Left colon (tissue), 2 donors: Measurements from ENCODE around the gene GPR18. TPM values are rescaled to one million over a fixed set of nuclear protein-coding genes. Genes with fewer than 3 reads are reported as not detected.

Source experiments
- ATAC-seq: fragments of 200-7000 bp; cut with Tn5 transposase; one replicate; pipeline ENCODE4 v1.9.1; 2020; ENCODE audit warnings: mild to moderate bottlenecking, moderate library complexity
- DNase-seq, 2 donors: peaks; one replicate each; pipeline ENCODE4 v3.0.0-alpha.2; 2020
- intact Hi-C, 2 donors: fragments of 100-400 bp; cut with DNase I in 1 of 2; cut with micrococcal nuclease in 1 of 2; formaldehyde crosslinking; loops; one replicate each; pipeline versions ENCODE4 v1.11.2 to v1.14.0; 2022; cut with DNase I, micrococcal nuclease
- total RNA-seq, 2 donors: library from RNA; stranded (reverse); fragmentation: NEBNext Ultra II Directional; extraction: Animal tissue kit (Norgen Biotek cat#: 25700); gene quantifications; one replicate each; pipeline ENCODE4 v1.2.1, GENCODE V29; 2021
- donor health status: DM: no; HTN: no; CAD: no.
- donor health status: DM: yes; HTN: yes; CAD: no.

GPR18 gene
- total RNA-seq, 2 donors from 2014 or later = 0.59 TPM; not detected in 1

DNA sequence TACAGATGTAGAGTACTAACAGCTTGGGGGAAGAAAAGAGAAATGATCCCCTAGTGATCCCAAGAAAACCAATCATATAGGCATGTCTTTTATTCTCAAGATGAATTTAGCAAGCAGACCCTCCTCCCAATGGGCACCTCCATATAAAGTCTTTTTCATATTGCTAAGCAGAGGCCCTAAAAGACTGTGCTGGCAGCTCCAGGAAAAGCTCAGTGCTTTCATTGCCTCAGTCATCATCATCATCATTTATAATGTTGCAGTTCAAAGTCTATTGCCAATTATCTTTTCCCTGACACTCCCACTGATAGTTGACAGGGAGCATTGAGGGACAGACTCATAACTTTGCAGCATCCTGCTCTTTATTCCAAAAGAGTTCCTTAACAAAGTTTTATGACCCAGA is 36.0 kb upstream of the GPR18 start:
- peak; percentile 97 for ATAC-seq
- intact Hi-C loops = no loop called here
- no peak for DNase-seq

DNA sequence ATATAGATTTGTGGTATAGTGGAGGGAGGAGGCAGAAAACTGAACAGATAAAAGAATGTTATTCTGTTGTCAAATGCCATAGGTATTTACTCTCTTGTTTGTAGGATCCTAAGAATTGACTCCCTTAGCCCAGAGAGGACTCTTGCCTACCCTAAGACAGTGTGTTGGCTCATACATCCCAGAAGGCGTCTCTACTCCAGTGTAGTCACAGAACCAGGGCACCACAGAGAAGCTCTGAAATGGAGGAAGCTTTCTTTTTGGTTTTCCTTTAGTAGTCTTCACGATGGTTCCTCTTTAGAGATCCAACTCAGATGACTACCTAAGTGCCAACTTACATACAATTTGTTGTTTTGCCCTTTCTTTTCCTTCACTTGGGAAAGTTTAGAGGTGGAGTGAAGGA is 35.0 kb upstream of the GPR18 start:
- DNase-seq (no peak), ATAC-seq (no peak)
- intact Hi-C loops = no loop called here

DNA sequence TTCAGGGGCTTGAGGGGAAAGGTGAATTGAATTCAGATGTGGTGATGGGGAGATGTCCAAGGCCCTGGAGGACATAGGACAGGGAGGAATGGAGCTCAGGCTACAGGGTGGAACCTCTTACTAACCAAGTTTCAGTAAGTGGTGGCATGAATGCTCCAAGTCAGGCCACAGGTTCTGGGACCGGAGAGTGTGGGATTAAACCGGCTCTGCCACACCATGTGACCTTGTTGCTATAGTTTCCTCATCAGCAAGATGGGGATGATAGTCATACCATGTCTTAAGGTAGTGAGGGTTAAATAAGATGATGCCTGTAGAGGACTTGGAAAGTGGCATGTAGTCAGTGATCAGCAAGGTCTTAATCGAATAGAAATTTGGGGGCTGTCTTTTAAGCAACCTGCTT is 32.7 kb upstream of the GPR18 start:
- intact Hi-C loops = no loop called here
- DNase-seq (no peak), ATAC-seq (no peak)

DNA sequence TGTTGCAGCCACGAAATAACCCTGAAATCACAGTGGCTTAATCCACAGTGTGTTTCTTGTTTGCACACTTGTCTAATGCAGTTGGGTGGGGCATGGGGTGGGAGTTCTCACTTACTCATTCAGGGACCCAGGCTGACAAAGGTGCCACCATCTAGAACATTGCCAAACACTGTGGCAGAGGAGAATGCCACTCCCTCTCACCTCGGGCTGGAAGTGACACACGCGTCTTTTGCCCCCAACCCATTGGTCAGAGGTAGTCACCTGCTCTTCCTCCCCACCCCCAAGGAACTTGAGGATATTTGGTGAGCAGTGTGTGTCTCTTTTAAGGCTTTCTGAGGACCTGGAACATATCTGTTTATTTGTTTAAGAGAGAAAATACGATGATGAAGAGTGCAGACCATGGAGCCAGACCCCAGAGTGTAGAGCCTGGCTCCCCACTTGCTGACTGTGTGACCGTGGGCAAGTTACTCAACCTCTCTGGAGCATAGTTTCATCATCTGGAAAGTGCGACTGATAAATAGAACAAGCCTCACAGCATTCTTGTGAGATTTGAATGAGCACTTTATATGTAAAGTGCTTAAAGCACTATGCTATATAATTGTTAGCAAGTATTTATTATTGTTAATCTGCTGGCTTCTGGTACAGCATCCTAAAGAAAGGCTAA is 31.6 kb upstream of the GPR18 start:
- ATAC-seq = no peak
- no peak for DNase-seq
- intact Hi-C loops = no loop called here

DNA sequence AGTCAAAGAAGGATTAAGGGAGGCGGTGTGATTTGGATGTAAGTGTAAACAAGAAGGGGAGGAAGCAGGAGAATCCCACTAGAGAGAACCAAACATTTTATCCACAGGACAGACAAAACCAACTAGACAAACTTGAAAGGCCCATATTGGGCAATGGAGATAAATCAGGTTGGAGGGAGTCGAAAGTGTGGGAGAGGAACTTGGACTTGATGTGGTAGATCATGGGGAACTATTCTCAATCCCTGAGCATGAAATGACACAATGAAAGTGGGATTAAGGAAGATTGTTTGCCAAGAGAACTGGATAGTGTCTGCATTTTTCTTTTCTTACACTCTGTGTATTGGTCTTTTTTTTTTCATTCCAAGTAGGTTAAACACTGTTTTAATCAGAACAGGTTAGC is 31.1 kb upstream of the GPR18 start:
- ATAC-seq = no peak
- intact Hi-C loops = no loop called here
- DNase-seq = no peak

DNA sequence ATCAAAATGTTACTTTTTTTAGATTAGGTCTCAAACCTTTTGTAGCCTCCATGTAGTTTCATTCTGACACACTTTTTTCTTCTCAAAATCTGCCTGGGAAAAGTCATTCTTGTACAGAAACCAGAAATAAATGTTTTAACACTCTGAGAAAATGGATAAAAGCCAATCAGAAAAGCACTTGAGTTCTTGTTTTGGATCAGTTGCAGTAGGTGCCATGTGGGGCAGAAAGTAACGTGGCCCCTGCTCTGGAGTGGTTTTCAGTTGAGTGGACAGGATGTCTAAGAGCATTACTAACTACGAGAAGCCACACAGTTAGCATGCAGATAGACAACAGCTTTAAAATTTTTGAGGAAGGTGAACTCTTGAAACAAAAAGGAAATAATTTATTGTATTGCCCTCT is 29.9 kb upstream of the GPR18 start:
- intact Hi-C loops = no loop called here
- DNase-seq (no peak), ATAC-seq (no peak)

DNA sequence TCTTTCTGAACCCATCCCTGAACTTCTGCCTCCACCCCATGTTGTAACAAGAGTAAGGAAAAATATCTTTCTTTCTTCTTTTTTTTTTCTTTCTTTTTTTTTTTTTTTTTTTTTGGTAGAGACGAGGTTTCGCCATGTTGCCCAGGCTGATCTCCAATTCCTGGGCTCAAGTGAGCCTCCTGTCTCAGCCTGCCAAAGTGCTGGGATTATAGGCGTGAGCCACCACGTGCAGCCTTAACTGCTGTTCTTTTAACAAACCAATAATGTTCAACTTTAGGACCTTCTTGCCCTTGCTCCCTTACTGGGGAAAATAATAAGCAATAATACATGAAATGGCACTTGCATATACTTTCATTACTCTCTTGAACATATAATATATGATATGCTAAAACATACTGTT is 29.4 kb upstream of the GPR18 start:
- no peak for DNase-seq
- ATAC-seq = no peak
- intact Hi-C loops = no loop called here

DNA sequence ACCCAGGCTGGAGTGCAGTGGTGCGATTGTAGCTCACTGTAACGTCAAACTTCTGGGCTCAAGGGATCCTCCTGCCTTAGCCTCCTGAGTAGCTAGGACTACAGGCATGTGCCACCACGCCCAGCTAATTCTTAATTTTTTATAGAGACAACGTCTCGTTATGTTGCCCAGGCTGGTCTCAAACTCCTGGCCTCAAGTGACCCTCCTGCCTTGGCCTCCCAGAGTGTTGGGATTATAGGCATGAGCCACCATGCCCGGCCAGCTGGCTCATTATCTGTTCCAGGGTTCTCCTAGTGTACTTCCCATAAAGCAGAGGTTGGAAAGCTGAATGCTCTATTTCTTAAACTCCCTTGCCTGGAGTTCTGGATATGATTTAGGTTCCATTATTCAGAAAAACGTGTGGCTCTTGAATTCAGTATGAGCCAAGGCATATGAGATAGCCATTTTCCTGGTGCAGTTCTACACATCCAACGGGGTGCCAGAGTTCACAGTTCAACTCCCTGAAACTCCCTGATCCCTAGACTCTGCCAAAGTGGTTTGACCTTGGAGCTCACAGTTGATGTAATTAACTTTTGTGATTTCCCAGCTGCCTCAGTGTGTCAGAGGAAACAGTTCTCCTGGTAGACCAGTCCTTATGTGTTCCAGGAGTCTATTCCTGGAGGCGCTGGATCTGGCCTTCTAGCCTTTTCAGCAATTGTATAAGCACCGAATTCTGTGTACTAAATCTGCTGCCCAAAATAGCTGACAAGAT is 27.4 kb upstream of the GPR18 start:
- ATAC-seq (peak; percentile 84), DNase-seq (no peak)
- intact Hi-C loops = no loop called here

DNA sequence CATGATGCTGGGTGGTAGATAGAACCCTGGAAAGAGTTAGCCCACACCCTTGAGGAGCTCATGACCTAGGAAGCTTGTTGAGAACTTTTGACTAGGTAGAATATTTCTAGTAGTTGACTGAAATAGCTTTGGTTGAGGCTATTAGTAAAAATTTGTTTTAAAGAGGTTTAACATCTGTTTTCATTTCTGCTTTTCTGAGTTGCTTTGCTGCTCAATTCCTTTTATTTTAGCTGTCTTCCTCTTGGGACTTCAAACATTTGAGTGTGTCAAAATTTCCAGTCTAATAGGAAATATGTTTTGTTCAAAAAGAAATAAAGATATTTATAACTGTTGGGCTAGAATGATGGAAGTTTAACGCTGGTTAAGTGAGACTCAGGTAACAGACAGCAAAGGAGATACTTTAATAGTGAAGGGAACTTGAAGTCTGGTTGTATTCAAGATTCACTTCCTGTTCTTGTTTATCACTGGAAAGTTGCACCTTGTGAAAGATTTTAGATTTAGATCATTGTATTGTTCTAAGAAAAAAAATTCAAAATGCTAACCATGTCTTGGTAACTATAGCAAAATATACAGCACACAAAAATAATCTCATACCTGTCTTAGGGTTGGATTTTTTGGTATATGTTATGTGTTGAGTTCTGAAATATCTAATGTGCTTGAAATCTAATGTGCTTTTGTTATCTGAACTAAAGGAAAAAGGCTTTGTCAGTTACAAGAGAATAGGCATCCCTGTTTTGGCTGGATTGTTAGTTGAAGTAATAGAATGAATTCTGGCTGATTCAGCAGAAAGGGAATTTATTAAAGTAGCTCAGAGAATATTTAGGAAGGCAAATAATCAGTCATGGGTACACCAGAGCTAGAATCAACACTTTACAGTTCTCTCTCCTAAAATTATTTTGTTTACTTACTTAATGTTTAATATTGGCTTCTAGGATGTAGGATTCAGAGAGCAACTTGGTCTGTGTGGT is 24.4 kb upstream of the GPR18 start:
- intact Hi-C loops = no loop called here
- DNase-seq = no peak
- ATAC-seq = no peak

DNA sequence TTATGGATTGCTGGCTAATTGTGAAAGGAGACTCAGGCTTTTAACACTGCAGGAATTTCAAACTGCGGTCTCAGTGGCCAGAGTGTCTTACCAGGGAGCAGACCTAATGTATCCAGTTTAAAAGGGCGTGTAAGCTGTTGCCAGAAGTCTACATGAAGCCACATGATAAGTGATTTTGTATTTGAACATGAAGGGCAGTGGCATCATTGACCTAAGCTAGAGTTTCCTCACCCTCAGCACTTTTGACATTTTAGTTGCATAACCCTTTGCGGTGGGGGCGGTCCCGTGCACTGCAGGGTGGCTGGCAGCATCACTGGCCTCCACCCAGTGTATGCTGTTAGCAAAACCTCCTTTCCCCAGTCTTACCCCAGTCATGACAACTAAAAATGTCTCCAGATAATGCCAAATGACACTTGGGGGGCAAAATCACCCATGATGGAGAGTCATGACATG is 23.7 kb upstream of the GPR18 start:
- DNase-seq = peak; percentile 49 to 54
- intact Hi-C loops = no loop called here
- no peak for ATAC-seq

DNA sequence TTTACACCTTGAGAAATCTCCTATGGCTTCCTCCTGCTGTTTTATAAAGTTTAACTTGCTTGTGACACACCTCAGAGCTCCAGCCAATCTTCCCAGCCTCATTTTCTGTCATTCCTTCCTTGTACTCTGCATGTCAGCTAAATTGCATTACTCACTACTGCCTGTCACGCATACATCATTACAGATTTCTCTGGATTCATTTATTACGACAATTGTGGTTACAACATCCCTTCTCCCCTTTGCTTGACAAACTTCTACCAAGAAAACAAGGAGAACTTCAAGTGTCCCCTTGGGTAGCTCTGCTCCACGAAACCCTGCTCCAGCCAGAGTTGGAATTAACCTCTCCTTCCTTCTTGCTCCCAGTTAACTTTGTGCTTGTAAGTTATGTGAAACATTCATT is 22.0 kb upstream of the GPR18 start:
- intact Hi-C loops = no loop called here
- no peak for DNase-seq
- ATAC-seq = peak; percentile 94

DNA sequence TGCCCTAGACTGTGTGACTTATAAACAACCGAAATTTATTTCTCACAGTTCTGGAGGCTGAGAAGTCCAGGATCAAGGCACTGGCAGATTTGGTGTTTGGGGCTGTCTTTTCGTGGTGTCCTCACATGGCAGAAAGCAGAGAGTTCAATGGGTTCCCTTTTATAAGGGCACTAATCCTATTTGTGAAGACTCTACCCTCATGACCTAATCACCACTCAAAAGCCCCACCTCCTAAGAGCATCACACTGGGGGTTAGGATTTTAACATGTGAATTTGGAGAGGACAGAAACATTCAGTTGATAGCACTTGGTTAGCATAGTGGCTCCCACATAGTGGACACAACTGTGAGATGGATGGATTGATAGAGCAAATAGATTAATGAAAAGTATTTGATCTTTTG is 21.5 kb upstream of the GPR18 start:
- intact Hi-C loops = no loop called here
- DNase-seq = no peak
- peak; percentile 26 for ATAC-seq

DNA sequence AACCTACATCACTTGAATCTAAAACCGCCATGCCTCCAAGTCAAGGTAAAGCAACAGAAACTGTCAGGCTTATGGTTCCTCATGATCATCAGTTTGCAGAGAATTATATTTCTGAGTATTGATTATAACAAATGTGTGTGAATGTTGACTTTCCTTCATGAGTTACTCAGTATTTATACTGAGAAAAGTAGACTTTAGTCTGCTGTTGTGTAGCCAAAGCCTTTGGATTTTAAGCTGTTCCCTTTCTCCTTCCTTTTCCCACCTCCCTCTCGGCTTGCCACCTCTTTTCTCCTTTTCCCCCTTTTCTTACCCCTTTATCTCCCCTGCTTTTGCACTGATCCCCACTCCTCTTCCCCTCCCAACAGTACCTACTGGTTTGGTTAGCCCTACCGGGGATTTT is 20.7 kb upstream of the GPR18 start:
- DNase-seq (no peak), ATAC-seq (no peak)
- intact Hi-C loops = no loop called here

DNA sequence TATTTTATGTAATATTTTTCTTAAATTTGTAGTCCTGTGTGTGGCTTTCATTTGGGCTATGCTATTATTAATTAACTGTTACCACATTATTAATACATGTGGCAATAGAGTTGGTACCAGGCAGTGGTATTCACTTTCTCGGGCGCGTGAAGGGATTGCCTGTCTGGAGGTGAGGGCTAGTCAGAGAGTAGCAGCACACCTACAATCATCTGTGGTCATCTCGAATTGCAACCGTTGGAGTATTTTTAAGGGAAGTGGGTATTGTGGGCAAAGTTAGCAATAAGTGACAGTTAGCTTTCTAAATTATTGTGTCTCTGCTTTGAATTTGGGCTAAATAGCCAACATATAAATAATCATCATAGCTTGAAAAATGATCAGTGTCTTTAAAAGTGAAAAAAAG is 20.0 kb upstream of the GPR18 start:
- ATAC-seq = no peak
- DNase-seq = no peak
- intact Hi-C loops = no loop called here

DNA sequence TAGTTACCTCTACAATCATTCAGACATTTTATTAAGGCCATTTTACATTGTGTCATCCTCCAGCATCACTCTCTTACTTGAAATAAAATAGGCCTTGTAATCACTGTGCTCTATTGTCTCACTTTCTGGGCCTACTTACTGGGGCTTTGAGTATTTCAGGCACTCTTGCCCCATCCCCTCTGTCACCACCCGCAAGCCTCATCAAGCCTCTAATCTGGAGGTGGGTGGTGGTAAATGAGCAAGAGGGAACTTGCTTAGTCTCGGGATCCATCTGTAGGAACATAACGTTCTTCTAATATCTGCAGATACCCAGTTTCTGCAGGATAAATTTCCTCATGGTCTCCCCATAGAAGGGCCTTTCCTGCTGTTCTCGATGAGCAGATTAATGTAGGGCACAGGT is 19.4 kb upstream of the GPR18 start:
- intact Hi-C loops = no loop called here
- DNase-seq (no peak), ATAC-seq (no peak)

DNA sequence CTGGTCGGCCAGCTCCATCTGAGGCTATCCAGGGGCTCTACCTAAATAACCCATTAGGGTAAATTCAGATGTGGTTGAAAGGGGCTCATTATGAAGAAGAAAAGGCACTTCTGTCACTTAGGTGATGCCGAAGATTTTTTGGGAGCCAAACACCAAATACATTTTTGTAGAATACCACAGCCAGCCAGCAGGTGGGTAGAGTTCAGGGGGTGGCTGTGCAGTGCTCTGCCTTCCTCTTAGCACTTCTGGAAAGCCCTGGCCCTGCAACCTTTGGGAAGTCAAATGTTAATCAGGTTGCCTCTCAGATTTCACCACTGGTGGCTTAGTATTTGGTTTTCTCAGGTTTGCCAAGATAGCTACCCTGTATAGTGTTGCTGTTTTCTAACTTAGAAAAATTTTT is 18.5 kb upstream of the GPR18 start:
- intact Hi-C loops = no loop called here
- no peak for ATAC-seq

DNA sequence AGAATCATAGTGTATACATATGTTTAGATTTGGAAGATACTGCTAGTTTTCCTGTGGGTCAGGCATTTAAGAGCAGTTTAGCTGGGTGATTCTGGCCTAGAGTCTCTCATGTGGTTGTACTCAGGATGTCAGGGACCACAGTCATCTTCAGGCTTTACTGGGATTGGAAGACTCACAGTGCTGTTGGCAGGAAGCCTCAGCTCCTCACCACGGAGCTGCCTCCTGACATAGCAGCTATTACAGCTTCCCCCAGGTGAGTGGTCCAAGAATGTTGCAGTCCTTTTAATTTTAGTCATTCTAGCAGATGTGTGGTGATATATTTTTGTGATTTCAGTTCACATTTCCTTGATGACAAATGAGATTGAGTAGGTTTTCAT is 16.9 kb upstream of the GPR18 start:
- DNase-seq = no peak
- no peak for ATAC-seq
- intact Hi-C loops = no loop called here

More for the DNA sequence above, 18.5 kb upstream of the GPR18 start:
- no peak for DNase-seq

DNA sequence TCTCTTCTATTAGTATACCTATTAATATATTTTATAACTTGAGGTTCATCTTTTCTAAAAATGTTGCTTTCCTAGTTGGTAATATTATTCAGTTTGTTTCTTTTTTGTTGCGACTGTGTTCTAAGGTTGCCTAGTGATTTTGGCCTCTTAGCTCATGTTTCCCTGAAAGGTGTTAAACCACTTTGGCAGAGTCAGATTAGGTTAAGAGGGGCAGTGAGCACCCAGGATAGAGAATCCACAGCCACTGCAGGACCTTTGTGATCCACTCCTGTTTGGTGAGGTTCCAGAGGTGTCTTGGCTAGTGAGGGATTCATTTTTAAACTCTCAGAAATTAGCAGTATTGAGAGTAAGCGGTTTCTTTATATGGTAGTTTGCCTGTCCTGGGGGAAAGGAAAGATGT is 14.9 kb upstream of the GPR18 start:
- DNase-seq (no peak), ATAC-seq (no peak)
- intact Hi-C loops = no loop called here

DNA sequence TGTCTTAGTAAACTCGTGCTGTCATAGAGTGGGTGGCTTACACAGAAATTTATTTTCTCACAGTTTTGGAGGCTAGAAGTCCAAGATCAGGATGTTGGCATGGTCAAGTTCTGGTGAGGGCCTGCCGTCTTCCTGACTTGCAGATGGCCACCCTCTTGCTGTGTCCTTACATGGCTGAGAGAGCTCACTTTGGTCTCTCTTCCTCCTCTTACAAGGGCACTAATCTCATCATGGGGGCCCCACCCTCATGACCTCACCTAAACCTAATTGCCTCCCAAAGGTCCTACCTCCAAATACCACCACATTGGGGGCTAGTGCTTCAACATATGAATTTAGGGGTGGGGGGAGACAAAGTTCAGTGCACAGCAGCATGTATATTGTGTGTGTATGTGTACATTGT is 14.3 kb upstream of the GPR18 start:
- no peak for DNase-seq
- intact Hi-C loops = no loop called here
- ATAC-seq = no peak

DNA sequence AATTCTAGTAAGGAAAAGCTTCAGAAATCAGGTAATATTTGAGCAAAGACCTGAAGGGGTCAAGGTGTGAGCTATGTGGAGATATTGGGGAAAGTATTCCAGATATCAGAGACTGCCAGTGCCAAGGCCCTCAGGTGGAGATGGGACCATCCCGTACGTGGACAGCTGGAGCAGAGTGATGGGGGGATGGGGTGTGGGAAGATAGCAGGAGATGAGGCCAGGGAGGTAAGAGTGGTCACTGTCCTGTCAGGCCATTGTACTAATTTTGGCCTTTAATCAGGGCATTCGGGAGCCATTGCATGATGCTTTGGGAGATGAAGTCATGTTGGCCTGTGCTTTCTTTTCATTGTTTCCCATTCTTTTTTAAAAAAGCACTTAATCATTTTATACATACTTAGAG is 13.1 kb upstream of the GPR18 start:
- no peak for ATAC-seq
- intact Hi-C loops = no loop called here
- no peak for DNase-seq
